NCI-H748 treated with DMSO at 0.1 percent for 48 hours (cell line): ENCODE measurements around the gene NDEL1.

Source experiments
- DNase-seq: peaks from one replicate; lab custom pipeline; 2025; lab: John Stamatoyannopoulos, UW

NDEL1 gene

DNA sequence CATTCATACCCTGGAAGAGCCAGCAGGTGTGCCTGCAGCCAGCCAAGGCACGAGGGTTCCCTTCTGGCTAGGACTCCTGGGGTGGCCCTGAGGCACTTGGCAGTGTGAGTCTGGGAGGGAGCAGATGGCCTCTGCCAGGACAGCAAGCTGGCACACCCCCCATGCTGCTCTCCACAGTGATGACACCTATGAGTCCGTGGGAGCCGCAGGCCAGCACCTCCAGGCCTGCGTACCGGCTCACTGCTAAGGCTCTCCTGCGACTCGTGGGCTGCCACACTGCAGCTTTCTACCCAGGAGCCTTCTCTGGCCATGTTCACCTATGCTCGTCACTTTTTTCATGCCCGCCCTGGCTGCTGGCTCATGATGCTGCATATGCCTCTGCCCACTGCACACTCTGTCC is 68.1 kb downstream of the NDEL1 start:
- no peak for DNase-seq

- no peak for DNase-seq
These were observed 69.0 kb downstream of the NDEL1 start for GRCh38 chr17:8504460-8505207.

GRCh38 chr17:8506145-8506544 is 70.5 kb downstream of the NDEL1 start:
- DNase-seq, result no peak

DNA sequence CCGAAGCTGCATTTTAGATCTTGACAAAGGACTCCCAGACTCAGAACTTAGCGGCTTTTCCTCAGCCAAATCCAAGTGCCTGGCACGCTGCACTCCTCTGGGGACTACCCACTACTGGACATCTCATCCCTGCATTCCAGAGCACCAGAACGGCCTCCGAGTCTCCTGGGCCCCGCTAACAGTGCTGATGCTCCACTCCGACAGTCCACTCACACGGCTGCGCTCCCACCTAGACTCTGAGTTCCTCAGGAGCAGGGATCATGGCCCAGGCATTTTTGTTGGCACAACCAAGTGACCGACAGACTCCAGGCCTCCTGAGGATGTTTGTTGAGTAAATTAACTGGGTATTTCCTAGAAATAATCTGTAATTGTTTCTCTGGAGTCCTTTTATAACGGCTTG is 79.1 kb downstream of the NDEL1 start:
- DNase-seq, result no peak
